ENCODE data around the gene LRFN5.

Gene LRFN5

DNA sequence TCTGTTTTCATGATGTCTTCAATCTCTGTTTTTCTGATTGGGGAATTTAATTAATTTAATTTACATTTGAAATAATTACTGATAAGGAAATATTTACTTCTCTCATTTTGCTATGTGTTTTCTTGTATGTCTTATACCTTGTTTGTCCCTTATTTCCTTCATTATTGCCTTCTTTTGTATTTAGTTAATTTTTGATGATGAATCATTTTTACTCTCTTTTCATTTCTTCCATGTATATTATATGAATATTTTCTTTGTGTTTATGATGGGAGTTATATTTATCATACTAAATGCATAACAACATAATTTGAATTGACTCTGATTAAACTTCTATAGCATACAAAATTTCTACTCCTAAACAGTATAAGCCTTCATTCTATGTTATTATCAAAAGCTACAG, 309.6 kb downstream of the LRFN5 start:
- Histone ChIP-seq H3K4me2 (ENCODE audit: low read length) (no peak overlapping the region), H3K36me3 (ENCODE audit: control insufficient read depth, low read length) (no peaks in the 10 kb centered on the region), H3K27ac (ENCODE audit: low read depth, low read length) (no peak overlapping the region), H3K79me2 (ENCODE audit: control insufficient read depth, low read length) (no peaks in the 10 kb centered on the region), H3K4me3 (ENCODE audit: low read length) (no peak overlapping the region), H3K27me3 (ENCODE audit: control insufficient read depth, low read length) (no peaks in the 10 kb centered on the region), H3F3A (ENCODE audit: control insufficient read depth, insufficient read depth) (no peaks in the 10 kb centered on the region), H4K20me1 (ENCODE audit: control insufficient read depth, insufficient read depth, low read depth, low read length) (no peaks in the 10 kb centered on the region), H3K9me2 (replicated peaks; ENCODE audit: control insufficient read depth, low read length) (no peaks in the 10 kb centered on the region; the same call in 1 of the 2 replicates), H3K9me3 (ENCODE audit: control insufficient read depth, insufficient read depth, low read length) (no peaks in the 10 kb centered on the region), H3K4me1 (ENCODE audit: control insufficient read depth, low read length) (no peaks in the 10 kb centered on the region)
- TF ChIP-seq, protein P1, sequence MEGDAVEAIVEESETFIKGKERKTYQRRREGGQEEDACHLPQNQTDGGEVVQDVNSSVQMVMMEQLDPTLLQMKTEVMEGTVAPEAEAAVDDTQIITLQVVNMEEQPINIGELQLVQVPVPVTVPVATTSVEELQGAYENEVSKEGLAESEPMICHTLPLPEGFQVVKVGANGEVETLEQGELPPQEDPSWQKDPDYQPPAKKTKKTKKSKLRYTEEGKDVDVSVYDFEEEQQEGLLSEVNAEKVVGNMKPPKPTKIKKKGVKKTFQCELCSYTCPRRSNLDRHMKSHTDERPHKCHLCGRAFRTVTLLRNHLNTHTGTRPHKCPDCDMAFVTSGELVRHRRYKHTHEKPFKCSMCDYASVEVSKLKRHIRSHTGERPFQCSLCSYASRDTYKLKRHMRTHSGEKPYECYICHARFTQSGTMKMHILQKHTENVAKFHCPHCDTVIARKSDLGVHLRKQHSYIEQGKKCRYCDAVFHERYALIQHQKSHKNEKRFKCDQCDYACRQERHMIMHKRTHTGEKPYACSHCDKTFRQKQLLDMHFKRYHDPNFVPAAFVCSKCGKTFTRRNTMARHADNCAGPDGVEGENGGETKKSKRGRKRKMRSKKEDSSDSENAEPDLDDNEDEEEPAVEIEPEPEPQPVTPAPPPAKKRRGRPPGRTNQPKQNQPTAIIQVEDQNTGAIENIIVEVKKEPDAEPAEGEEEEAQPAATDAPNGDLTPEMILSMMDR (IDR thresholded peaks at IDR 0.05; ENCODE audit: low read depth, low read length, poor library complexity, severe bottlenecking): no peak
- TF ChIP-seq EZH2phosphoT487 (IDR thresholded peaks at IDR 0.05; ENCODE audit: borderline replicate concordance, low read length): no peak

DNA sequence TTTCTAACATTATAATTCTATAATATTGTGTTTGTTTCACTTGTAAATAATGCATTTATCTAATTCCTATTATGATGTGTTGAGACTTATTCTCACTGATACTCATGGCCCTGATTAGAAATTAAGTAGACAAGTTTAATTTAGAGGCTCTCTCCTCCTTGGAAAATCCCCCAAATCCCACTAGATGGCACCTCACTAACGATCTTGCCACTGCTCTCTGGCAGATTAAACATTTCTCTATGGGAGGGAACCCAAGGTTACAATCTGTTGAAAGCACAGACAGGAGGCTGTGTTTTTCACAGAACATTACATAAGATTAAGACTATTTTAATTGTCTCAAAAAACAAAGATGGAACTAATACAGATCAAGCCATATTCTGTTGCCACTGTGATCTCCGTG, 318.7 kb downstream of the LRFN5 start:
- H3K9me3 ChIP-seq (ENCODE audit: control insufficient read depth, insufficient read depth, low read length): no peaks in the 10 kb centered on the region

DNA sequence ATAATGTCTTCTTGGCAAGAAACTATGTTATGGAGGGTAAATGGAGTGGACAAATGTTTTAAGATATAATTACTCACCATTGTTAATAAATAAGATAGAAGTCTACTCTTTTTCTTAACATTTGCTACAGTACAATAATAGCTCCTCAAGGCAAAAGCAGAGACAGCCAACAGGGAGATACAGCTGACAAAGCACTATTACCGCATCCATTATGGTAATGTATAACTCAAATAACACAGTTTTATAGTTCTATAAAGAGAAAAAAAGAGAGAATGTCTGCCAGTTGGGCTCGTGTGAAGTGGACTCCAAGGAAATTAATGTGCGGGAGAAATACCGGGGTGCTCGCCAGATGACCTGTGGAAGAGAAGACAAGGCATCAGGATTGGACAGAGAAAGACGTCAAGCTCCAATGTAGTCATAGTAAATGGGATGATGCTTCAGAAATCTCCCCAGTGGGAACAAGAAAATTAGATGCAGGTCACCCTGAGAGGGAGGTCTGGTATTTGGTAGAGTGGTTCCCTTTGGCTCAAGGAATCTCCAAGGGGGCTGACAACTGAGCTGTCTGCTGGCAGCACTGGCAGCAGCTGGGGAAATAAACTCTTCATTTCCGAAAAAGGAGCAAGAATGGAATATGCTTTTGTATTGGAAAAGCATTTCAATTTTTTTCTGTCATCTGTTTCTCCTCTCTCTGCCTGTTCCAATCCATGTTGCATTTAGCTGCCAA, 343.9 kb downstream of the LRFN5 start:
- H3F3A ChIP-seq (ENCODE audit: control insufficient read depth, insufficient read depth): no peaks in the 10 kb centered on the region

More for the DNA sequence above, 318.7 kb downstream of the LRFN5 start:
- Histone ChIP-seq H3K79me2 (ENCODE audit: control insufficient read depth, low read length) (no peaks in the 10 kb centered on the region), H3K4me1 (ENCODE audit: control insufficient read depth, low read length) (no peaks in the 10 kb centered on the region), H3K9me2 (replicated peaks; ENCODE audit: control insufficient read depth, low read length) (no peaks in the 10 kb centered on the region), H3K4me3 (ENCODE audit: low read length) (no peak overlapping the region), H3K27ac (ENCODE audit: low read depth, low read length) (no peak overlapping the region), H3K4me2 (ENCODE audit: low read length) (no peak overlapping the region), H4K20me1 (ENCODE audit: control insufficient read depth, insufficient read depth, low read depth, low read length) (no peaks in the 10 kb centered on the region), H3K27me3 (ENCODE audit: control insufficient read depth, low read length) (no peaks in the 10 kb centered on the region), H3F3A (ENCODE audit: control insufficient read depth, insufficient read depth) (no peaks in the 10 kb centered on the region), H3K36me3 (ENCODE audit: control insufficient read depth, low read length) (no peaks in the 10 kb centered on the region)
- TF ChIP-seq, protein P1 (IDR thresholded peaks at IDR 0.05; ENCODE audit: low read depth, low read length, poor library complexity, severe bottlenecking): peak; percentile 20
- no peak for TF ChIP-seq EZH2phosphoT487 (IDR thresholded peaks at IDR 0.05; ENCODE audit: borderline replicate concordance, low read length)

More for the DNA sequence above, 343.9 kb downstream of the LRFN5 start:
- Histone ChIP-seq H3K36me3 (ENCODE audit: control insufficient read depth, low read length) (no peaks in the 10 kb centered on the region), H3K27ac (ENCODE audit: low read depth, low read length) (no peak overlapping the region), H3K9me3 (ENCODE audit: control insufficient read depth, insufficient read depth, low read length) (no peaks in the 10 kb centered on the region), H3K27me3 (ENCODE audit: control insufficient read depth, low read length) (no peaks in the 10 kb centered on the region), H3K4me1 (ENCODE audit: control insufficient read depth, low read length) (no peaks in the 10 kb centered on the region), H3K9me2 (replicated peaks; ENCODE audit: control insufficient read depth, low read length) (no peaks in the 10 kb centered on the region), H3K4me2 (ENCODE audit: low read length) (no peak overlapping the region), H4K20me1 (ENCODE audit: control insufficient read depth, insufficient read depth, low read depth, low read length) (no peaks in the 10 kb centered on the region), H3K79me2 (ENCODE audit: control insufficient read depth, low read length) (no peaks in the 10 kb centered on the region), H3K4me3 (ENCODE audit: low read length) (no peak overlapping the region)
- TF ChIP-seq, protein P1 (IDR thresholded peaks at IDR 0.05; ENCODE audit: low read depth, low read length, poor library complexity, severe bottlenecking): no peak
- TF ChIP-seq EZH2phosphoT487 (IDR thresholded peaks at IDR 0.05; ENCODE audit: borderline replicate concordance, low read length): no peak
